Measurements from ENCODE around the gene RNF157.

Gene RNF157

GRCh38 chr17:76179496-76180467 lies 60.5 kb downstream of the RNF157 start:
- peak; percentile 53 to 78 for DNase-seq (ENCODE audit: low read depth in 1 of 2, low spot score in 1 of 2)
- no peak for TF ChIP-seq REST (IDR thresholded peaks at IDR 0.05; ENCODE audit: insufficient replicate concordance, low read depth)
- peak; percentile 31; the same call in 1 of the 2 replicates for TF ChIP-seq SPI1 (IDR thresholded peaks at IDR 0.05; ENCODE audit: borderline replicate concordance, low read depth)
- 0 out of 2 replicates have a peak, but pooled peaks have one; percentile 16 for TF ChIP-seq GABPA (IDR thresholded peaks at IDR 0.05; ENCODE audit: low read depth)
- Histone ChIP-seq H3K27ac (replicated peaks) (peak overlapping the region; percentile 3; the same call in 1 of the 2 replicates), H3K4me3 (replicated peaks; ENCODE audit: insufficient read depth, low read length) (no peak overlapping the region), H3K27me3 (ENCODE audit: insufficient read depth, poor library complexity, severe bottlenecking) (no peaks in the 10 kb centered on the region)

- H3K27ac ChIP-seq (replicated peaks), result no peak overlapping the region
- DNase-seq (ENCODE audit: low read depth in 1 of 2, low spot score in 1 of 2), result no peak
- no peak for TF ChIP-seq POLR2AphosphoS5 (IDR thresholded peaks at IDR 0.05; ENCODE audit: low read depth)
- no peak for TF ChIP-seq CTCF (IDR thresholded peaks at IDR 0.05; ENCODE audit: insufficient read depth, low read length)
- peak; percentile 67; the same call in 1 of the 2 replicates for TF ChIP-seq SPI1 (IDR thresholded peaks at IDR 0.05; ENCODE audit: borderline replicate concordance, low read depth)
- H3K27me3 ChIP-seq (ENCODE audit: insufficient read depth, poor library complexity, severe bottlenecking), result no peaks in the 10 kb centered on the region
- H3K4me3 ChIP-seq (replicated peaks; ENCODE audit: insufficient read depth, low read length), result no peak overlapping the region
These were observed 62.2 kb downstream of the RNF157 start for GRCh38 chr17:76178124-76178523.

GRCh38 chr17:76176701-76177574 lies 63.4 kb downstream of the RNF157 start:
- Histone ChIP-seq H3K4me3 (replicated peaks; ENCODE audit: insufficient read depth, low read length) (no peak overlapping the region), H3K27me3 (ENCODE audit: insufficient read depth, poor library complexity, severe bottlenecking) (no peaks in the 10 kb centered on the region), H3K27ac (replicated peaks) (no peak overlapping the region)
- DNase-seq (ENCODE audit: low read depth in 1 of 2, low spot score in 1 of 2), result no peak
- no peak for TF ChIP-seq POLR2AphosphoS5 (IDR thresholded peaks at IDR 0.05; ENCODE audit: low read depth)
- TF ChIP-seq REST (IDR thresholded peaks at IDR 0.05; ENCODE audit: insufficient replicate concordance, low read depth), result no peak
- TF ChIP-seq CTCF (IDR thresholded peaks at IDR 0.05; ENCODE audit: insufficient read depth, low read length), result no peak
- no peak for TF ChIP-seq GABPA (IDR thresholded peaks at IDR 0.05; ENCODE audit: low read depth)
- no peak for TF ChIP-seq SPI1 (IDR thresholded peaks at IDR 0.05; ENCODE audit: borderline replicate concordance, low read depth)

- no peak overlapping the region for H3K27ac ChIP-seq (replicated peaks)
- no peak for DNase-seq (ENCODE audit: low read depth in 1 of 2, low spot score in 1 of 2)
- TF ChIP-seq GABPA (IDR thresholded peaks at IDR 0.05; ENCODE audit: low read depth), result no peak
- TF ChIP-seq REST (IDR thresholded peaks at IDR 0.05; ENCODE audit: insufficient replicate concordance, low read depth), result no peak
- no peak for TF ChIP-seq SPI1 (IDR thresholded peaks at IDR 0.05; ENCODE audit: borderline replicate concordance, low read depth)
- no peak for TF ChIP-seq CTCF (IDR thresholded peaks at IDR 0.05; ENCODE audit: insufficient read depth, low read length)
- TF ChIP-seq POLR2AphosphoS5 (IDR thresholded peaks at IDR 0.05; ENCODE audit: low read depth), result no peak
- H3K4me3 ChIP-seq (replicated peaks; ENCODE audit: insufficient read depth, low read length), result no peak overlapping the region
- no peaks in the 10 kb centered on the region for H3K27me3 ChIP-seq (ENCODE audit: insufficient read depth, poor library complexity, severe bottlenecking)
These were observed 66.3 kb downstream of the RNF157 start for GRCh38 chr17:76174037-76174436.

Data from HL-60 (cell line).